BJ (cell line): ENCODE data around the gene CXCL9. TPM values are rescaled to one million over a fixed set of nuclear protein-coding genes. Genes with fewer than 3 reads are reported as not detected.
"Not testable (repeated sequence)": the region's sequence is repeated elsewhere in the genome, so short reads cannot be mapped to it uniquely, and the experiment has no call there.

Experiments
- CTCF ChIA-PET: fragments of 350-600 bp; formaldehyde crosslinking; extraction: SDS; loops from one replicate; lab custom pipeline; 2021; ENCODE audit warnings: antibody characterized with exemption, inconsistent platforms; lab: Yijun Ruan, JAX
- POLR2A ChIA-PET: fragments of 300-600 bp; sonication (Branson Sonifier 250); formaldehyde crosslinking; extraction: SDS; loops from one replicate; lab custom pipeline; 2021; ENCODE audit warnings: antibody characterized with exemption; lab: Charles Lee
- DNase-seq: peaks from one replicate; pipeline ENCODE4 v3.0.0-alpha.2; 2011; ENCODE audit warnings: low read depth
- H3K27me3 ChIP-seq: 2 replicates; pipeline ENCODE4 v1.6.0; 2011; ENCODE audit warnings: low read length; ENCODE audit not compliant: control insufficient read depth, insufficient read depth
- H3K36me3 ChIP-seq: 2 replicates; pipeline ENCODE4 v1.5.1; 2011; ENCODE audit warnings: low read length; ENCODE audit not compliant: control insufficient read depth, insufficient read depth
- H3K4me3 ChIP-seq: 2 replicates; pipeline ENCODE4 v1.5.1; 2011; ENCODE audit warnings: low read depth, mild to moderate bottlenecking, control low read depth, low read length
- CTCF ChIP-seq: IDR thresholded peaks from 2 replicates; pipeline ENCODE4 v1.5.1; 2011; ENCODE audit warnings: low read depth, mild to moderate bottlenecking, control low read depth, inconsistent platforms, low read length, moderate library complexity; ENCODE audit not compliant: insufficient read depth
- polyA minus RNA-seq: library from RNA; depleted of rRNA, polyadenylated mRNA; stranded (reverse); fragments of >200 nt; gene quantifications from 2 replicates; pipeline ENCODE4 v1.2.3, GENCODE V29; 2011; rRNA and poly(A)+ RNA removed
- polyA plus RNA-seq: library from polyadenylated mRNA; depleted of rRNA; stranded (reverse); fragments of >200 nt; gene quantifications from 2 replicates; pipeline ENCODE4 v1.2.3, GENCODE V29; 2011; rRNA removed

The CXCL9 gene
- polyA plus RNA-seq (not detected in 2 replicates), polyA minus RNA-seq (not detected in 2 replicates)

- ChIA-PET POLR2A (no interaction called here), CTCF (interaction anchor here (1.4 kb wide), 1 partner anchor 11 kb away, joined by 6 read pairs; no protein-coding TSS in a partner anchor)
- H3K4me3 ChIP-seq: no peak within 1 kb of the TSS
- H3K36me3 ChIP-seq: no peaks in the 10 kb centered on the region
- DNase-seq: no peak
- peaks cover 3% of the 10 kb centered on the region; the same call in 1 of the 2 replicates for H3K27me3 ChIP-seq
- no peak for TF ChIP-seq CTCF
These were observed at the start of gene CXCL9 for GRCh38 chr4:76007089-76007862. CXCL9 (minus strand) TSS chr4:76007509; CDS start chr4:76007449, 60 bp downstream.

GRCh38 chr4:76055421-76055820 is 48.1 kb upstream of the CXCL9 start:
- CTCF ChIA-PET: no interaction called here
- Histone ChIP-seq H3K27me3 (peaks cover 15% of the 10 kb centered on the region), H3K36me3 (no peaks in the 10 kb centered on the region), H3K4me3 (no peak overlapping the region)
- no peak for DNase-seq
- POLR2A ChIA-PET: no interaction called here
- no peak for TF ChIP-seq CTCF

GRCh38 chr4:76055016-76055415 is 47.7 kb upstream of the CXCL9 start:
- TF ChIP-seq CTCF: no peak
- DNase-seq: no peak
- Histone ChIP-seq H3K36me3 (no peaks in the 10 kb centered on the region), H3K4me3 (no peak overlapping the region), H3K27me3 (peaks cover 15% of the 10 kb centered on the region)
- ChIA-PET CTCF (interaction anchor here (0.7 to 0.9 kb wide), 2 partner anchors 23 to 58 kb away, joined by 3 read pairs; no protein-coding TSS in a partner anchor), POLR2A (no interaction called here)

- Histone ChIP-seq H3K4me3 (no peak overlapping the region), H3K27me3 (peaks cover 15% of the 10 kb centered on the region), H3K36me3 (no peaks in the 10 kb centered on the region)
- DNase-seq: no peak
- TF ChIP-seq CTCF: no peak
- CTCF ChIA-PET: interaction anchor here (0.8 to 1.3 kb wide), 6 partner anchors 9 to 58 kb away, joined by 3 to 4 read pairs (median 4); no protein-coding TSS in a partner anchor
- POLR2A ChIA-PET: no interaction called here
These were observed 46.4 kb upstream of the CXCL9 start for GRCh38 chr4:76053730-76054129.

GRCh38 chr4:76050560-76051050 is 43.3 kb upstream of the CXCL9 start:
- H3K27me3 ChIP-seq, DNase-seq, H3K36me3 ChIP-seq, POLR2A ChIA-PET, CTCF ChIA-PET, H3K4me3 ChIP-seq: not testable (repeated sequence)

GRCh38 chr4:76049860-76050416 is 42.6 kb upstream of the CXCL9 start:
- CTCF ChIA-PET, POLR2A ChIA-PET, DNase-seq: not testable (repeated sequence)

GRCh38 chr4:76044686-76045085 is 37.4 kb upstream of the CXCL9 start:
- H3K4me3 ChIP-seq, DNase-seq, POLR2A ChIA-PET, H3K36me3 ChIP-seq, CTCF ChIA-PET, H3K27me3 ChIP-seq: not testable (repeated sequence)

More at GRCh38 chr4:76049860-76050416, 42.6 kb upstream of the CXCL9 start:
- H3K4me3 ChIP-seq, H3K27me3 ChIP-seq, H3K36me3 ChIP-seq: not testable (repeated sequence)

- CTCF ChIA-PET: interaction anchor here (1.0 kb wide), 1 partner anchor 11 kb away, joined by 3 read pairs; no protein-coding TSS in a partner anchor
- H3K4me3 ChIP-seq, POLR2A ChIA-PET, H3K36me3 ChIP-seq, DNase-seq, H3K27me3 ChIP-seq: not testable (repeated sequence)
These were observed 36.0 kb upstream of the CXCL9 start for GRCh38 chr4:76043306-76043705.
